ENCODE results near the gene EMC1.
"Not testable (repeated sequence)": the region's sequence is repeated elsewhere in the genome, so short reads cannot be mapped to it uniquely, and the experiment has no call there.

The EMC1 gene

GRCh38 chr1:19196331-19196730 is 55.0 kb downstream of the EMC1 start:
- Histone ChIP-seq H3K27me3 (no peaks in the 10 kb centered on the region), H3K36me3 (peaks cover 99 to 100% (median 100%) of the 10 kb centered on the region in 11 experiments), H3K4me3 (no peak overlapping the region), H3K4me1 (no peaks in the 10 kb centered on the region), H3K9ac (no peak overlapping the region; a peak in 1 of 22 replicates), H3K27ac (no peak overlapping the region), H4K20me1 (peaks cover 24 to 92% (median 45%) of the 10 kb centered on the region in 11 experiments; a peak in 21 of 22 replicates), H3K9me3 (replicated peaks in 1 of 11) (no peaks in the 10 kb centered on the region), H3K4me2 (no peak overlapping the region)
- TF ChIP-seq Cebpa-rat (IDR thresholded peaks at IDR 0.05): no peak

- Histone ChIP-seq H3K4me1 (no peaks in the 10 kb centered on the region), H3K4me3 (no peak overlapping the region), H3K27ac (no peak overlapping the region), H3K4me2 (no peak overlapping the region), H4K20me1 (peaks cover 0 to 92% (median 34%) of the 10 kb centered on the region in 11 experiments; a peak in 15 of 22 replicates), H3K9ac (no peak overlapping the region), H3K9me3 (replicated peaks in 1 of 11) (no peaks in the 10 kb centered on the region), H3K27me3 (no peaks in the 10 kb centered on the region), H3K36me3 (peaks cover 98 to 100% (median 99%) of the 10 kb centered on the region in 11 experiments)
- no peak for TF ChIP-seq Cebpa-rat (IDR thresholded peaks at IDR 0.05)
Measured at GRCh38 chr1:19193004-19193403, 58.3 kb downstream of the EMC1 start.

GRCh38 chr1:19191811-19192210 is 59.5 kb downstream of the EMC1 start:
- Histone ChIP-seq H4K20me1 (peaks cover 0 to 90% (median 29%) of the 10 kb centered on the region in 11 experiments; a peak in 15 of 22 replicates), H3K9ac (no peak overlapping the region; a peak in 1 of 22 replicates), H3K4me1 (no peaks in the 10 kb centered on the region), H3K27me3 (no peaks in the 10 kb centered on the region), H3K4me2 (no peak overlapping the region), H3K36me3 (peaks cover 97 to 100% (median 99%) of the 10 kb centered on the region in 11 experiments), H3K9me3 (replicated peaks in 1 of 11) (no peaks in the 10 kb centered on the region), H3K27ac (no peak overlapping the region), H3K4me3 (no peak overlapping the region)
- TF ChIP-seq Cebpa-rat (IDR thresholded peaks at IDR 0.05): no peak

GRCh38 chr1:19190468-19190867 is 60.9 kb downstream of the EMC1 start:
- Histone ChIP-seq H3K27ac (no peak overlapping the region), H3K36me3 (peaks cover 97 to 100% (median 99%) of the 10 kb centered on the region in 11 experiments), H3K4me2 (no peak overlapping the region), H3K9me3 (replicated peaks in 1 of 11) (no peaks in the 10 kb centered on the region), H3K27me3 (no peaks in the 10 kb centered on the region), H3K9ac (no peak overlapping the region), H3K4me3 (no peak overlapping the region), H4K20me1 (peaks cover 0 to 77% (median 35%) of the 10 kb centered on the region in 11 experiments; a peak in 15 of 22 replicates), H3K4me1 (no peaks in the 10 kb centered on the region)
- TF ChIP-seq Cebpa-rat (IDR thresholded peaks at IDR 0.05): no peak

GRCh38 chr1:19189270-19189669 is 62.1 kb downstream of the EMC1 start:
- H3K9me3 ChIP-seq (replicated peaks in 1 of 11): no peaks in the 10 kb centered on the region
- TF ChIP-seq Cebpa-rat (IDR thresholded peaks at IDR 0.05): no peak

GRCh38 chr1:19187852-19188251 is 63.5 kb downstream of the EMC1 start:
- no peaks in the 10 kb centered on the region for H3K27me3 ChIP-seq
- no peak overlapping the region for H3K9ac ChIP-seq
- H3K36me3 ChIP-seq: peaks cover 97 to 100% (median 99%) of the 10 kb centered on the region in 11 experiments
- no peaks in the 10 kb centered on the region for H3K9me3 ChIP-seq (replicated peaks in 1 of 11)
- H3K27ac ChIP-seq: no peak overlapping the region
- H3K4me1 ChIP-seq: no peaks in the 10 kb centered on the region
- no peak overlapping the region for H3K4me3 ChIP-seq
- H3K4me2 ChIP-seq: no peak overlapping the region
- peaks cover 0 to 62% (median 28%) of the 10 kb centered on the region in 11 experiments; a peak in 11 of 22 replicates for H4K20me1 ChIP-seq
- TF ChIP-seq Cebpa-rat (IDR thresholded peaks at IDR 0.05): no peak

More at GRCh38 chr1:19189270-19189669, 62.1 kb downstream of the EMC1 start:
- Histone ChIP-seq H3K36me3 (peaks cover 97 to 100% (median 99%) of the 10 kb centered on the region in 11 experiments), H3K27me3 (no peaks in the 10 kb centered on the region), H3K4me2 (no peak overlapping the region), H3K4me1 (no peaks in the 10 kb centered on the region), H4K20me1 (peaks cover 0 to 75% (median 30%) of the 10 kb centered on the region in 11 experiments; a peak in 15 of 22 replicates), H3K27ac (no peak overlapping the region), H3K9ac (no peak overlapping the region), H3K4me3 (no peak overlapping the region)

- Histone ChIP-seq H4K20me1 (peaks cover 0 to 59% (median 27%) of the 10 kb centered on the region in 11 experiments; a peak in 10 of 22 replicates), H3K4me1 (0 out of 20 replicates have a peak, but pooled peaks cover 0 to 1% (median 0%) of the 10 kb centered on the region in 10 experiments), H3K36me3 (peaks cover 97 to 100% (median 99%) of the 10 kb centered on the region in 11 experiments), H3K4me3 (no peak overlapping the region), H3K4me2 (no peak overlapping the region), H3K27ac (no peak overlapping the region), H3K27me3 (no peaks in the 10 kb centered on the region), H3K9ac (no peak overlapping the region), H3K9me3 (replicated peaks in 1 of 11) (no peaks in the 10 kb centered on the region)
- TF ChIP-seq Cebpa-rat (IDR thresholded peaks at IDR 0.05): no peak
Measured at GRCh38 chr1:19186001-19186400, 65.3 kb downstream of the EMC1 start.

GRCh38 chr1:19182223-19182622 is 69.1 kb downstream of the EMC1 start:
- H3K36me3 ChIP-seq: peaks cover 97 to 100% (median 100%) of the 10 kb centered on the region in 11 experiments
- H4K20me1 ChIP-seq: peaks cover 0 to 57% (median 4%) of the 10 kb centered on the region in 11 experiments; a peak in 8 of 22 replicates
- H3K27ac ChIP-seq: no peak overlapping the region
- H3K9me3 ChIP-seq (replicated peaks in 1 of 11): no peaks in the 10 kb centered on the region
- H3K4me1 ChIP-seq: peaks cover 0 to 14% (median 3%) of the 10 kb centered on the region in 10 experiments; a peak in 5 of 20 replicates
- no peaks in the 10 kb centered on the region for H3K27me3 ChIP-seq
- no peak overlapping the region for H3K9ac ChIP-seq
- no peak for TF ChIP-seq Cebpa-rat (IDR thresholded peaks at IDR 0.05)
- no peak overlapping the region for H3K4me3 ChIP-seq
- H3K4me2 ChIP-seq: no peak overlapping the region

GRCh38 chr1:19180265-19180657 is 71.1 kb downstream of the EMC1 start:
- not testable (repeated sequence) for H3K9ac ChIP-seq; H3K4me3 ChIP-seq; H3K9me3 ChIP-seq (replicated peaks in 1 of 11); H3K27me3 ChIP-seq
- Histone ChIP-seq H3K27ac (peak overlapping the region in 2 of 11 experiments; percentile 11 to 15; a peak in 3 of 22 replicates), H3K4me2 (peak overlapping the region in 3 of 11 experiments; percentile 16 to 33 (median 24); a peak in 3 of 22 replicates), H3K4me1 (peaks cover 0 to 14% (median 3%) of the 10 kb centered on the region in 10 experiments; a peak in 5 of 20 replicates), H3K36me3 (peaks cover 97 to 100% (median 100%) of the 10 kb centered on the region in 11 experiments), H4K20me1 (peaks cover 0 to 55% (median 5%) of the 10 kb centered on the region in 11 experiments; a peak in 8 of 22 replicates)
